Mesothelial cell of epicardium (in vitro differentiated cells): Measurements from ENCODE around the gene ANKS6. TPM values are rescaled to one million over a fixed set of nuclear protein-coding genes. Genes with fewer than 3 reads are reported as not detected.

Experiments used
- DNase-seq, 2 experiments: peaks; one replicate each; pipeline ENCODE4 v3.0.0; 2021; ENCODE audit warnings: low spot score in 2 of 2; ENCODE audit not compliant: unreplicated experiment in 2 of 2
- H3K27ac Mint-ChIP-seq: 2 replicates; pipeline ENCODE4 v1.8.0; 2021; ENCODE audit warnings: mixed read lengths
- H3K27me3 Mint-ChIP-seq: 2 replicates; pipeline ENCODE4 v1.8.0; 2021; ENCODE audit warnings: low read depth, mixed read lengths
- H3K36me3 Mint-ChIP-seq: 2 replicates; pipeline ENCODE4 v1.8.0; 2021; ENCODE audit warnings: mixed read lengths
- H3K4me1 Mint-ChIP-seq: 2 replicates; pipeline ENCODE4 v1.8.0; 2021; ENCODE audit warnings: mixed read lengths
- H3K4me3 Mint-ChIP-seq: 2 replicates; pipeline ENCODE4 v1.8.0; 2021; ENCODE audit warnings: mild to moderate bottlenecking, moderate library complexity, mixed read lengths
- H3K9me3 Mint-ChIP-seq: 2 replicates; pipeline ENCODE4 v1.8.0; 2021; ENCODE audit warnings: mixed read lengths
- total RNA-seq: library from RNA; stranded (reverse); gene quantifications from 3 replicates; pipeline ENCODE4 v1.2.1, GENCODE V29; 2021
- TF ChIP-seq, protein P1 (sequence below): fragments of 200-600 bp; sonication (generic); IDR thresholded peaks from one replicate; pipeline ENCODE4 v1.5.0; 2021; ENCODE audit warnings: antibody characterized with exemption; ENCODE audit not compliant: unreplicated experiment

ANKS6 gene
- total RNA-seq, 1 donor from 2014 or later = 42.0 TPM

DNA sequence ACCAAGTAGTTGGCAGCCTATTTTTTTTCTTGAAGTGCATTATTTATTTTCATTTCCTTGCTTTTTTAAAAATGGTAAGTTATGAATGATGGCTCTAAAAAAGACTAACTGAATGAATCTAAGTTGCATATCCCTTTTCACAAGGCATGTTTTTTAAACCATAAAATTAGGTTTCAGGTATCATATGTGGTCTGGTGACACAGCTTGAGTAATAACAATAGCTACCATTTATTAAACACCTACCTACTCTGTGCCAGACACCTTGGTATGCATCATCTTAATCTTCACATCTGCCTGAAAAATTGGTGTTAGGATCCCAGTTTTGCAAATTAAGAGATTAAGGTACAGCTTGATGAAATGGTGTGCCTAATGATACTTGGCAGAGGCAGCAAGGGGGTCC lies 83.4 kb downstream of the ANKS6 start:
- no peaks in the 10 kb centered on the region for H3K36me3 Mint-ChIP-seq
- no peaks in the 10 kb centered on the region for H3K9me3 Mint-ChIP-seq
- TF ChIP-seq, protein P1, sequence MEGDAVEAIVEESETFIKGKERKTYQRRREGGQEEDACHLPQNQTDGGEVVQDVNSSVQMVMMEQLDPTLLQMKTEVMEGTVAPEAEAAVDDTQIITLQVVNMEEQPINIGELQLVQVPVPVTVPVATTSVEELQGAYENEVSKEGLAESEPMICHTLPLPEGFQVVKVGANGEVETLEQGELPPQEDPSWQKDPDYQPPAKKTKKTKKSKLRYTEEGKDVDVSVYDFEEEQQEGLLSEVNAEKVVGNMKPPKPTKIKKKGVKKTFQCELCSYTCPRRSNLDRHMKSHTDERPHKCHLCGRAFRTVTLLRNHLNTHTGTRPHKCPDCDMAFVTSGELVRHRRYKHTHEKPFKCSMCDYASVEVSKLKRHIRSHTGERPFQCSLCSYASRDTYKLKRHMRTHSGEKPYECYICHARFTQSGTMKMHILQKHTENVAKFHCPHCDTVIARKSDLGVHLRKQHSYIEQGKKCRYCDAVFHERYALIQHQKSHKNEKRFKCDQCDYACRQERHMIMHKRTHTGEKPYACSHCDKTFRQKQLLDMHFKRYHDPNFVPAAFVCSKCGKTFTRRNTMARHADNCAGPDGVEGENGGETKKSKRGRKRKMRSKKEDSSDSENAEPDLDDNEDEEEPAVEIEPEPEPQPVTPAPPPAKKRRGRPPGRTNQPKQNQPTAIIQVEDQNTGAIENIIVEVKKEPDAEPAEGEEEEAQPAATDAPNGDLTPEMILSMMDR = no peak
- H3K4me1 Mint-ChIP-seq = no peaks in the 10 kb centered on the region
- peaks cover 90% of the 10 kb centered on the region for H3K27me3 Mint-ChIP-seq
- H3K27ac Mint-ChIP-seq = no peak overlapping the region
- no peak overlapping the region for H3K4me3 Mint-ChIP-seq
- no peak for DNase-seq

DNA sequence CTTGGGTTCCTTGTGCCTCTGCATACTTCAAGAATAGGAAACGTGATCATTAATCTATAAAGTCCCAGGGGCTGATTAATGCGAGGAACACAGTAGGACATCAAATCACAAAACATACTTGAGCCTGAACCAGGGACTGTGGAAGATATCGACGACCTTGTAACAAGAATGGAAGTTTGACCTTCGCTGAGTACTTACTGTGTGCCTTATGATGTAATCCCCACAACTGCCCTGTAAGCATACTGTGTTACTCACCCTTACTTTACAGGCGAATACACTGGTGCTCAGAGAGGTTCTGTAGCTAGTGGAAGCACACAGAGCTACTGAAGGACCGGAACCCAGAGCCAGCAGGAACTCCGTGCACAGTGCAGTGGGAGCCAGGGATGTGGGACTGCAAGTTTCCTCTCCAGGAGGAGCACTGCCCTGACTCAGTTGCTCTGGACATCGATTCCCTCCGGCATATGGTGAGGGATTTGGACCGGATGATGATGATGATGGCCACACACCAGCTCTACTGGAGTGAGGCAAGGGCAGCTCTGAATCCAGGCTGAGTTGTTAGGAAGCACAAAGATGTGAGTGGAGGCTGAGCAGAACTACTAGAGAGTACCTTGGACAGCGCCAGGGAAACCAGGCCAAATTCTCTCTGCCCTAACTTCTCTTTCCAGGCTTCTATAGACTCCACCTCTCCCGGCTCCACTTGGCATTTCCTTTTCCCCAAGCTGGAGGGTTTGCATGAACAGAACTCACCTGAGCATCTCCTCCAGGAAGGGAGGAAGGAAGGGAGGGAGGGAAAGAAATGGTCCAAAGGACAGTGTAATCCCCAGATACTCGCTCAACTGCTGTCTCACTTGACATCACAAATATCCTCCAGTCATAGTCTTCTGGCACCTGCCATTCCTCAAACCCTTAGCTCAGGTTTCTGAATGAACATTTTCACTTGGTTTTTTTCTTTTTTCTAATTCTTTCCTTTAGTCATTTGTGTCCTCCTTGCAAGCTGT lies 86.1 kb downstream of the ANKS6 start:
- DNase-seq = peak in 1 of 2 experiments; percentile 45
- Mint-ChIP-seq H3K4me3 (peak overlapping the region; percentile 36), H3K9me3 (no peaks in the 10 kb centered on the region), H3K36me3 (no peaks in the 10 kb centered on the region), H3K4me1 (peaks cover 7% of the 10 kb centered on the region), H3K27me3 (peaks cover 90% of the 10 kb centered on the region), H3K27ac (no peak overlapping the region)
- TF ChIP-seq, protein P1 = no peak

DNA sequence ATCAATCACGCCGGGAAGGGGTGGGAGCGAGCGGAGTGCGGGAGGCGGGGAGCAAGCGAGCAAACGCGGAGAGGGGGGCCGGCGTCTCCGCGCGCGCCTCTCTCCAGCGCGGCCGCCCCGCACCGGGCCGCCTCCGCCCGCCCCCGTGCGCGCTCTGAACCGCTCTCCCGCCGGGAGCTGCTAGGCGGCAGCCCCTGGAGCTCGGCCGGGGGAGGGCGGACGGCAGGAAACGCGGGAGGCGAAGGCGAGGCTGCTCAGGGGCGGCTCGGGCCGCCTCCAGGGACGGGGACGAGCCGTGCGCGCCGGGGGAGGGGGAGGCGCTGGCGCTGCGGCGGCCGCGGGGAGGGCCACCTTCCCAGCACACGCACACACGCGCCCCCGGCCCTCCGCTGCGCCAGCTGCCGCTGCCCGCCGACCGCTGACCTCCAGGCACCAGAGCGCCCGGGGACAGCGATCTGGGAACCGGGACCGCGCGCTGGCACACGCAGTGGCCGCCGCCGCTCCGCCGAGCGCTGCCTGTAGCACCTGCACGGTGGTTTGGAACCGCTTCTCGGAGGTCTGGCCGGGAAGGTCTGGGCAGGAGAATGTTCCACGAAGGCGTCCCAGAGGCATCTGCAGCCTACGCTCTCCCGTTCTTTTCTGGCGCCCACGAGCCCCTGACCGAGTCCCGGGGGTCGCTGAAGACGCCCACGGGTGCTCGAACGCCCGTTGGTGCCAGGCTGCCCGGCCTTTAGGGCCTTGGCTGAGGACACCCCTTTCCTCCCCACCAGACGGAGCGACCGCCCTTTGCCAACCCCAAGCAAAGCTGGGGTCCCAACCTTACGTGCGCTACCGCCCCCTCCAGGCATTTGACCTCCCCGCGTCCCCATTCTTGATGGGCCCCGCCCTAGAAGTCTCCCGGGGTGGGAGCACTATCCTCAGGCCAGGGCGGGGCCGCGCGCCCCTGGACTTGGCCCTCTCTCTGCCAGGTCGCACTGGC lies 87.1 kb downstream of the ANKS6 start, which contains the start of gene GABBR2:
Gene GABBR2, minus strand, starts transcription at position 3 of the 979 bp plus-strand sequence. CDS start 198 bp downstream, outside the sequence.
- Mint-ChIP-seq H3K4me3 (peak within 1 kb of the TSS; percentile 59), H3K27ac (no peak within 1 kb of the TSS), H3K27me3 (peaks cover 90% of the 10 kb centered on the region), H3K9me3 (peaks cover 2% of the 10 kb centered on the region), H3K36me3 (no peaks in the 10 kb centered on the region), H3K4me1 (peaks cover 7% of the 10 kb centered on the region)
- no peak for DNase-seq
- TF ChIP-seq, protein P1 = no peak

DNA sequence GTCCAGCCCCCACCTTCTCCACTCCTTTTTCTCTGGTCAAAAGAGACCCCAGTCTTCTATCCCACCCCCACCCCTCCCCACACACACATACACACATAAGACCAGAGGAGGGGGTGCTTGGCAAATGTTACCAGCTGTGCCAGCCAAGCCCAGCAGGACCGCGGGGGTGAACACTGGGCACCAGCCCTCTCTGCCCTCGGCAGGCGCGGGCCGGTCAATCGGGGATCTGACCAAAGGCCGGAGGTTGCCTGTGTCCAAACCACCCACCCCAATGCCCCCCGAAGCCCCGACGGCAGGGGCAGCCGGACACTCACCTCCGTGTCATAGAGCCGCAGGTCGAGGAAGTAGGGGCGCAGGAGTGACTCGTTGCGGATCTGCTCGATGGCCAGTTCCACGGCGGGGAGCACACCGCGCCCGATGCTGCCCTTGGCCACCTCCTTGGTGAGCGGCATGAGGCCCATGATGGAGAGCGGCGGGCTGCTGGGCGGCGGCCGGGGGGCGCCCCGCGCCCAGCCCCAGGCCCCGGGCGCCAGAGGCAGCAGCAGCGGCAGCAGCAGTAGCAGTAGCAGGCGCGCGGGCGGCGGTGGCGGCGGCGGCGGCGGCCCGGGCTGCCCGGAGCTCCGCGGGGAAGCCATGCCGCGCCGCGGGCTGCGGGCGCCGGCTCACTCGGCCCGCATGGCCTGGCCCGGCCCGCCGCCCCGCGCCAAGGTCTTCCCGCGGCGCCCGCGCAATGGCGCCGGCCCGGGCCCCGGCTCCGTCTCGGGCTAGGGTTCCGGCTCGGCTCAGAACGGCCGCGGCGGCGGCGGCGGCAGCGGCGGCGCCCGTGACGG lies 88.0 kb downstream of the ANKS6 start:
- H3K4me1 Mint-ChIP-seq = peaks cover 7% of the 10 kb centered on the region
- DNase-seq = no peak
- TF ChIP-seq, protein P1 = no peak
- peak overlapping the region; percentile 59 for H3K4me3 Mint-ChIP-seq
- peaks cover 86% of the 10 kb centered on the region for H3K27me3 Mint-ChIP-seq
- no peaks in the 10 kb centered on the region for H3K36me3 Mint-ChIP-seq
- H3K27ac Mint-ChIP-seq = no peak overlapping the region
- peaks cover 2% of the 10 kb centered on the region for H3K9me3 Mint-ChIP-seq
